ENCODE measurements around the gene NEK8.
"Not testable (repeated sequence)": the region's sequence is repeated elsewhere in the genome, so short reads cannot be mapped to it uniquely, and the experiment has no call there.

Gene NEK8

GRCh38 chr17:28710861-28711722 is 17.5 kb upstream of the NEK8 start:
- DNase-seq (ENCODE audit: low read depth), result no peak

- DNase-seq (ENCODE audit: low read depth), result no peak
These were observed 16.9 kb upstream of the NEK8 start, which contains the start of gene PROCA1 for GRCh38 chr17:28711723-28712031. Gene PROCA1 (minus strand): TSS chr17:28711888. CDS start chr17:28711660, 228 bp downstream.

GRCh38 chr17:28712032-28712704 is 16.4 kb upstream of the NEK8 start:
- no peak for DNase-seq (ENCODE audit: low read depth)

- DNase-seq (ENCODE audit: low read depth), result no peak
These were observed 15.7 kb upstream of the NEK8 start for GRCh38 chr17:28712705-28713415.

GRCh38 chr17:28714281-28714680 is 14.3 kb upstream of the NEK8 start:
- no peak for DNase-seq (ENCODE audit: low read depth)

GRCh38 chr17:28715217-28715616 is 13.4 kb upstream of the NEK8 start:
- DNase-seq (ENCODE audit: low read depth), result no peak

GRCh38 chr17:28716740-28717577 is 11.6 kb upstream of the NEK8 start:
- DNase-seq (ENCODE audit: low read depth), result no peak

- DNase-seq (ENCODE audit: low read depth), result no peak
These were observed 10.8 kb upstream of the NEK8 start, which contains the start of gene RAB34 for GRCh38 chr17:28717578-28718332. Gene RAB34 (minus strand): TSS chr17:28717868. CDS start chr17:28717266, 602 bp downstream.

- DNase-seq (ENCODE audit: low read depth), result no peak
These were observed 10.1 kb upstream of the NEK8 start for GRCh38 chr17:28718333-28719020.

- no peak for DNase-seq (ENCODE audit: low read depth)
These were observed 9.6 kb upstream of the NEK8 start for GRCh38 chr17:28719021-28719433.

- DNase-seq (ENCODE audit: low read depth), result no peak
These were observed 8.2 kb upstream of the NEK8 start for GRCh38 chr17:28720247-28720996.

GRCh38 chr17:28720997-28721329 is 7.6 kb upstream of the NEK8 start:
- not testable (repeated sequence) for DNase-seq (ENCODE audit: low read depth)

- no peak for DNase-seq (ENCODE audit: low read depth)
These were observed 6.0 kb upstream of the NEK8 start for GRCh38 chr17:28722417-28723158.

- DNase-seq (ENCODE audit: low read depth), result no peak
These were observed 5.3 kb upstream of the NEK8 start for GRCh38 chr17:28723159-28723835.

- DNase-seq (ENCODE audit: low read depth), result not testable (repeated sequence)
These were observed 4.6 kb upstream of the NEK8 start for GRCh38 chr17:28723836-28724499.

GRCh38 chr17:28724500-28725165 is 4.0 kb upstream of the NEK8 start:
- DNase-seq (ENCODE audit: low read depth), result no peak

GRCh38 chr17:28725166-28725659 is 3.4 kb upstream of the NEK8 start:
- no peak for DNase-seq (ENCODE audit: low read depth)

Data from non-pigmented ciliary epithelial cell (primary cell).